ENCODE results near the gene CD151.

- TF ChIP-seq, protein P1, sequence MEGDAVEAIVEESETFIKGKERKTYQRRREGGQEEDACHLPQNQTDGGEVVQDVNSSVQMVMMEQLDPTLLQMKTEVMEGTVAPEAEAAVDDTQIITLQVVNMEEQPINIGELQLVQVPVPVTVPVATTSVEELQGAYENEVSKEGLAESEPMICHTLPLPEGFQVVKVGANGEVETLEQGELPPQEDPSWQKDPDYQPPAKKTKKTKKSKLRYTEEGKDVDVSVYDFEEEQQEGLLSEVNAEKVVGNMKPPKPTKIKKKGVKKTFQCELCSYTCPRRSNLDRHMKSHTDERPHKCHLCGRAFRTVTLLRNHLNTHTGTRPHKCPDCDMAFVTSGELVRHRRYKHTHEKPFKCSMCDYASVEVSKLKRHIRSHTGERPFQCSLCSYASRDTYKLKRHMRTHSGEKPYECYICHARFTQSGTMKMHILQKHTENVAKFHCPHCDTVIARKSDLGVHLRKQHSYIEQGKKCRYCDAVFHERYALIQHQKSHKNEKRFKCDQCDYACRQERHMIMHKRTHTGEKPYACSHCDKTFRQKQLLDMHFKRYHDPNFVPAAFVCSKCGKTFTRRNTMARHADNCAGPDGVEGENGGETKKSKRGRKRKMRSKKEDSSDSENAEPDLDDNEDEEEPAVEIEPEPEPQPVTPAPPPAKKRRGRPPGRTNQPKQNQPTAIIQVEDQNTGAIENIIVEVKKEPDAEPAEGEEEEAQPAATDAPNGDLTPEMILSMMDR (optimal IDR thresholded peaks at IDR 0.05 in 1 of 3, IDR thresholded peaks at IDR 0.05 in 1 of 3, conservative IDR thresholded peaks at IDR 0.05 in 1 of 3; ENCODE audit: extremely low read depth in 1 of 3, insufficient read depth in 2 of 3, low read length in 3 of 3): no peak
- no peak for TF ChIP-seq EZH2 (IDR thresholded peaks at IDR 0.05; ENCODE audit: low read length)
Observed at GRCh38 chr11:793556-793955, 39.2 kb upstream of the CD151 start.
